Measurements from ENCODE around the gene KIAA1549.
"Not testable (repeated sequence)": the region's sequence is repeated elsewhere in the genome, so short reads cannot be mapped to it uniquely, and the experiment has no call there.

The KIAA1549 gene

GRCh38 chr7:138981332-138982203, at the start of gene KIAA1549:
Gene KIAA1549 (minus strand): TSS chr7:138981389. CDS start chr7:138981269, 120 bp downstream.
- peak; percentile 24 for DNase-seq

- no peak for DNase-seq
Observed at GRCh38 chr7:139029353-139029752, 48.2 kb upstream of the KIAA1549 start.

DNA sequence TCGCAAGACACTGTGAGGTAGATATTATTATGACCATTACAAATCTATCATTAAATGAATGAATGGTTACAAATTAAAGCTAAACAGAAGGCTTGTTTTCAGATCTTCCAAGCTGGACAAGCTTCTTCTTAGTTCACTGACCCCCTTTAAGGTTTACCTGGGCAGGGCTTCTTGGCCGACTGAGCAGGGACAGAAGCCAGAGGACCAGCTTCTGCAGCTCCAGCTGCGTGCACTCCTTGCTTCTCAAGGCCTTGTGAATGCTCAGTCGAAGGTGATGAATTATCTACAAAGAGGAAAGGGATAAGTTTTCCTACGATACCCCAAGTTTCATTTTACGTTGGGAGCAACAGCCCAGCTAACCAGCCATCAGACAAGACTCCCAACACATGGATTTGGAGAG, 45.4 kb upstream of the KIAA1549 start:
- DNase-seq = no peak

GRCh38 chr7:139025861-139026260, 44.7 kb upstream of the KIAA1549 start:
- DNase-seq = not testable (repeated sequence)

DNA sequence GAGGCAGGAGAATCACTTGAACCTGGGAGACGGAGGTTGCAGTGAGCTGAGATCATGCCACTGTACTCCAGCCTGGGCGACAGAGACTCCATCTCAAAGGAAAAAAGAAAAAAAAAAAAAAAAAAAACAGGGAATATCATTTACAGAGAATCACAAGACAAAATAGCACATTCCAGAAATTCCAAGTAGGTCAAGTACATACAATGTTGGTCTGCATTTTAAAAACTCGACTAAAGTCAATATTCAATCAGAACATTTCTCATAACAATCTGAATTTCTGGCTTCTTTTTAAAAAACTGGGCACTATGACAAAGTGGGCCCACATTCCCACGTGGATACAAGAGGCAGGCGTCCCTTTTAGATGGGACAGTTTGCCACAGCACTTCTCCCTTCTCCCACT, 41.9 kb upstream of the KIAA1549 start:
- no peak for DNase-seq

DNA sequence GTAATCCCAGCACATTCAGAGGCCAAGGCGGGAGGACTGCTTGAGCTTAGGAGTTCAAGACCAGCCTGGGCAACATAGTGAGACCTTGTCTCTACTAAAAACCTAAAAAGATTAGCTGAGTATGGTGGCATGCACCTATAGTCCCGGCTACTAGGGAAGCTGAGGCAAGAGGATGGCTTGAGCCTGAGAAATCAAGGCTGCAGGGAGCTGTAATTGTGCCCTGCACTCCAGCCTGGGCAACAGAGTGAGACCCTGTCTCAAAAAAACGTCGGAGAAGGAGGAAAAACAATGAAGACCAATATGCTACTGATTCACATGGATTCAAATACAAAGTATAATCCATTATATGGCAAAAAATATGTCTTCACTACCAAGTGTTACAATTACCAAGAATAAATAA, 41.1 kb upstream of the KIAA1549 start:
- DNase-seq = no peak

DNA sequence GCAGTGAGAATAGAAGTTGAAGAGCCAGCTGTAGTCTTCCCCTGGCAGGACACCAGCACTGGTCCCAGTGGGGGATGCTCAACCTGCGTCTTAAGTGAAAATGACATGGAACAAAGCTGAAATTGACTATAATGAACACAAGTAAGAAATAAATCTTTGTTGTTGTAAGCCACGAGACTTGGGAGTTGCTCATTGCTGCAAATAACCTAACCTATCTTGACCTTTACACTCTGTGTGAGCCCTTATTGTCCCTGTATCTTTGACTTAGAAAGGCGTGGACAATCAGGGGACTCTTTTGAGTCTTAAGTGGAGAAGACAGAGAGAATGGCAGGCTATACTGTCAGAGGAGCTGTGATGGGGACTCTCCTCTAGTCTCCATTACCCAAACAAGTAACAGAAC, 37.7 kb upstream of the KIAA1549 start:
- no peak for DNase-seq

DNA sequence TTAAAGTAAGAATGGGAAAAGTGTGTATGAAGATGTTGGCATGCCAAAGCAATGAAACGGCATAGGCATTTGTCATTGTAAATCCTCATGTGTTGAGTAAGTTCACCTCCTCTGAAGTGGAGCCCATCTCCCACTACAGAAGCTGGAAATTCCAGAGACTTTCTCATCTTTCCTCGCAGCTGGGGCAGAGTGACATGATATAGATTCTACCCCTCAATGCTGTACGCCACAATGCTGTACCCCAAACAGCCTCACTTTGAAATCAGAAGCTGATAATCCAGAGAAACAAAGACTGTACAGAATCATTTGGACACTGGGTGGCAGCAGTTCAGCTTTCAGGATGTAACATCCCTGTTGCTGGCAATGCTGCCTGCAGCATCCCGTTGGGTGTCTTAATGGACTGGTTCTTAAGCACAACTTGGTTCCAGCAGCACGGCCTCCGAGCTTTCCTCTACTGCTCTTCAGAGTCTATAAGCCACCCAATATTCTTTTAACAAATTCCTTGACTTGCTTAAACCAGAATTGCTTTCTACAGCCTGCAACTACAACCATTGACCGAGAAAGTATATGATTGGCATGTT, 35.8 kb upstream of the KIAA1549 start:
- peak; percentile 48 for DNase-seq

DNA sequence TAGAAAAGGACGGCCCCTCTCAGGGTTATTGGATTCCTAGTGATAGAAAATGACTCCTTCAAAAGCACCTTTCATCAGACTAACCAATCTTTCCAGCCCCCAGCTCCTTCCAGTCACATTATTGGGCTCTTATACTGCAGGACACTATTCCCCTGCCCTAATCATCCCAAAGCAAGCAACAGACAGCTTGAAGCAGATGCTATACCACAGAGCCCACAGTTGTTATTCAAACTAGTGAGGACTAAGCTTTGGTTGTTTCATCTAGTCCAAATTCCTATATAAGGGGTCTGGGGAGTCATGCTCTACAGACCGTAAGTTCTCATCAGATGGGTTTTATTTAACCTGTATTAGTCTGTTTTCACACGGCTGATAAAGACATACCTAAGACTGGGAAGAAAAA, 30.2 kb upstream of the KIAA1549 start:
- DNase-seq = no peak

DNA sequence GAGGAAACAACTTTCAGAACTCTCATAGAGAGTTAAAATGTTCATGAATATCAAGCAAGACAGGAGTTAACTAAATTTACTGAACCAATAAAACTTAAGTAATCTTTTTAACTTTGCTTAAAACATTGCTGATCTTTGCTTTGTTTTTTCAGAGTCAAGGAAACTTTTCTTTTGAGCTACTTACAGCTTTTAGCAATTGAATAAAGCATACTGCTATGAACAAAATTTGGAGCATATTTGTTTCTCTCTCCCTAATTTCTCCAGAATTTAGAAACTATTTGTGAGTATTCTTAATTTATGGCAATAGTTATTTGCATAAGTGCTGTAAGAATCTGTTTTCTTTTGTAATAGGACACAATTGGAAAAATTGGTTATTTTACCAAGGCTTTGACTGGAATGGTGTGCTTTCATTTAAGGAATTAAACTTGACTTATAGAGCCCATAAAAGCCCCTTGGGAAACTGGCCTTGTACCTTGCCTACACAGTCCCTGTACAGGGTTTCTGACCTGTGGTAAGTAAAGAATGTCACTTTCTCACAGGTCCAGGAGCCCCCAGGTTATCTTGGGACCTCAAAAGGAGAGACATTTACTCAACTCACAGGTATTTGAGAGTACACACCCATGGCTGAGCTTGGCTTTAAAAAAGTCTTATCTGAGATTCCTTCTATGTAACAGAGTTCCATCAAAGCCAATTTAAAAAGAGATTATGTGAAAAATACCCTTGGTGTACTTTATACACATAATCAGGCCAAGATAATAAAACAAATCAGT, 23.3 kb upstream of the KIAA1549 start:
- DNase-seq = no peak

GRCh38 chr7:138999414-138999813, 18.2 kb upstream of the KIAA1549 start:
- DNase-seq = no peak

GRCh38 chr7:138992052-138992531, 10.9 kb upstream of the KIAA1549 start:
- peak; percentile 3 for DNase-seq

- no peak for DNase-seq
Observed at GRCh38 chr7:138987686-138988085, 6.5 kb upstream of the KIAA1549 start.

DNA sequence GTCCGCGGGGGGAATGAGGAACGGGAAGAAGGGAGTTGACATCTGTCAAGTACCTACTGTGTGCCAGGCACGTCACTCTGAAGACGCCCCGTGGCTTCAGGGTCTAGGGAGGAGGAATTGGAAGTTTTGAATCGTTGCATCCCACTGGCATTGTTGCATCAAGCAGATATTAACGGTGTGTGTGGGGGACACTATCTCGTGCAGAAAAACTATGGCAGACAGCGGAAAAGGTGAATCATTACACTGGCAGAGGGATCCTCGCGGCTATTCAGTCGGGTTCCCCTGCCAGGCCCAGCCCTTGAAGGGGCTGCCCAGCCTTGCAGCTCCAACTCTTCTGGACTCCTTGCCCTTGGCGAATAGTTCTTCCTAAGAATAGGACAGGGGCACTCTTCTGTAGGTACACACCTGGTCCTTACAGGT, 1.0 kb upstream of the KIAA1549 start:
- DNase-seq = no peak

DNA sequence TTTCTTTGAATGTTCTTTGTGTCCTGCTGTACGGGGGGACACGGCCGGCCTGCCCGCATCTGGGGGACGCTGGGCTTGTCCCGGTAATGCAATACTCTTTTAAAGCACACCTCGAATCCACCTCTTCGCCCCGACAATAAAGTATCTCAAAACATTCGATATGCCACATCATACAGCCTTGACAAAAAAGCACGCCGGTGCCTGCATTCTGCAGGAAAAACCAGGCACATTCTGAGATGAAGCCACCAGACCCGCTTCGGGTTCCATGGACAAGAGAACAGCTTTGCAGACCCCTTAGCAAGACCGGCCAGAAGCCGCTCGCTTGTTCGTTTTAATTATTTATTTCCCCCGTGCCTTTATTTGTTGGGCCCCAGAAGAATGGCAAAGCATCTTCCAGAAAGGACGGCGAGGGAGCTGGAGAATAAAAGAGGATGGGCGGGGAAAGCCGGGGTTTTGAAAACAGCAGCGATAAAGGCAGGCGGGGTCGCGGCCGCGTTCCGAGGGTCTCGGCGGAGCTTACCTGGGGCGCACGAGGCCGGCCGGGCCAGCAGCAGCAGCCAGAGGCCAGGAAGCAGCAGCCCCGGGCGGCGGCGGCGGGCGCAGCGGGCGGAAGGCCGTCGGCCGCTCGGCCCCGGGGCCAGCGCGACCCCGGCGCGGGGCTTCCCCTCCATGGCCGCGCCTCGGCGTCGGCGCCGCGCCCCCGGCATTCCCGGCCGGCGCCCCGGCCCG, 462 bp downstream of the KIAA1549 start:
- DNase-seq = no peak

DNA sequence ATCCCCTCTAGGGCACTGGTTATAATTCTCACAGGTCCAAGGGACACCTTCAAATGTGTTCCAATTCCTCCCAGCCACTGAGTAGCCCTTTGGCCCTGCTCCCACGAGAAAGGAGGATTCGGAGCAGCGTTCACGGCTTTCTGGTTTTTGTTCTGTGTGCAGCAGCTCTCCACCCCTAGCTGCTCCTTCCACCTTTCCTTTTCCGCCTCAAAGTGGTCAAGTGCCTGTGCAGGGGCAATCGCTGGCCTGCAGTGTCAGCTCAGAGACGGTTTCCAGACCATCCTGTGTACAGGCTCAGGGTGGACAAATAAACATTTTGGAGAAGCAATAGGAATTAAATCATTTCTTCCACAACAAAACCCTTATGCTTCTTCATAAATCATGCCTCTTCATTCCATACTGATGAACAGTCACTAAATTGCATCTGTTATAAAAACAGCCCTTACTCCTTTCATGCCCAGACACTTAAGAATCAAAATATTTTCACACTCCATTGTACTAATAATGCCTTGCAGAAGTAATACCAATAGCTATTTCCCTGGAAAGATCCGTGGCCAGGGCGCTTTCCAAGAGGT, 1.1 kb downstream of the KIAA1549 start:
- DNase-seq = no peak

GRCh38 chr7:138979226-138979979, 1.8 kb downstream of the KIAA1549 start:
- no peak for DNase-seq

- no peak for DNase-seq
Observed at GRCh38 chr7:138978541-138979184, 2.5 kb downstream of the KIAA1549 start.

- not testable (repeated sequence) for DNase-seq
Observed at GRCh38 chr7:138976161-138976560, 5.0 kb downstream of the KIAA1549 start.

DNA sequence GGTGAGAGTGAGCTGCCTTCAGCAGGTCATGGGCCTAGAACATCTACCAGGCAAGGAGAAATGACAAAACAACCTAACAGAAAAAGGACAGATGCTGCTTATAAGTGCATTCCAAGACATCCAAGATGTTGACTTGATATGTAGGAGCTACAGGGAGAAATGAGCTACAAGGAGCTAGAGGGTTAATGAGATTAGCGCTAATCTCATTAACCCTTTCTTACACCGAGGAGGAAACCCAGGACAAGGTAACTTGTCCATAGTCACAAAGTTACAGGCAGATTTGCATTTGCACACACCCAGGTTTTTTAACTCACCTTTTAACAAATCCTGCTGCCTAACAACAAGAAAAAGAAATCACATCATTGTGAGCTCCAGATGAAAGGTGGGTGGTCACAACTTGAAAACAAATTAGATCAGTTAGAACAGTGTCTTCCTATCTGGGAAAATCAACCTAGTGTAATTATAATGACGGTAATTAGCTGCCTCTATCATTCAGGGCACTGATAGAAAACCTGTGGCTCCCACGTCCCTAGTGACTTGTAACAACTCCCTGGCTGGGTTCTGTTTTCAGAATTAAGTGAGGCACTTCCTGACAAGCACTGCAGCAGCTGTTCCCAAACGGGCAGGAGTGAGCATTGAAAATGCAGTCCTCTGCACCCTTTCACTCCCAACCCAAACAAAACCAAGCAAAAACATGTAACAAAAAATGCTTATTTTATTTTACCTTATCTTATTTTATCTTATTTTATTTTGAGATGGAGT, 5.7 kb downstream of the KIAA1549 start:
- no peak for DNase-seq

All from NCI-H446 treated with DMSO at 0.1 percent for 48 hours (cell line).